Measurements from ENCODE around the gene B3GNT9.

Gene B3GNT9

GRCh38 chr16:67165121-67166078 lies 14.6 kb upstream of the B3GNT9 start:
- Histone ChIP-seq H3K36me3 (ENCODE audit: control insufficient read depth, insufficient read depth, low read length, severe bottlenecking) (no peaks in the 10 kb centered on the region), H3K4me1 (ENCODE audit: control insufficient read depth, insufficient read depth, low read length) (peaks cover 30% of the 10 kb centered on the region), H3K9ac (ENCODE audit: low read length) (peak overlapping the region; percentile 73), H3K4me3 (ENCODE audit: low read length) (peak overlapping the region; percentile 37), H3K9me3 (ENCODE audit: control insufficient read depth, low read length) (no peaks in the 10 kb centered on the region), H3K27me3 (replicated peaks; ENCODE audit: control insufficient read depth, insufficient read depth, low read length) (peaks cover 5% of the 10 kb centered on the region)
- DNase-seq (ENCODE audit: low read depth) = no peak

- H3K4me1 ChIP-seq (ENCODE audit: control insufficient read depth, insufficient read depth, low read length) = peaks cover 24% of the 10 kb centered on the region
- H3K36me3 ChIP-seq (ENCODE audit: control insufficient read depth, insufficient read depth, low read length, severe bottlenecking) = no peaks in the 10 kb centered on the region
- H3K27me3 ChIP-seq (replicated peaks; ENCODE audit: control insufficient read depth, insufficient read depth, low read length) = peaks cover 5% of the 10 kb centered on the region
- peak within 1 kb of the TSS; percentile 37 for H3K4me3 ChIP-seq (ENCODE audit: low read length)
- DNase-seq (ENCODE audit: low read depth) = peak; percentile 48
- peak within 1 kb of the TSS; percentile 73 for H3K9ac ChIP-seq (ENCODE audit: low read length)
- no peaks in the 10 kb centered on the region for H3K9me3 ChIP-seq (ENCODE audit: control insufficient read depth, low read length)
Observed at GRCh38 chr16:67164599-67165061, 13.8 kb upstream of the B3GNT9 start, which contains the start of gene HSF4. Gene HSF4, plus strand, starts transcription at chr16:67164745. Its CDS starts 67 bp downstream, at chr16:67164812.

GRCh38 chr16:67163999-67164558 lies 13.3 kb upstream of the B3GNT9 start:
- peak; percentile 29 for DNase-seq (ENCODE audit: low read depth)
- Histone ChIP-seq H3K27me3 (replicated peaks; ENCODE audit: control insufficient read depth, insufficient read depth, low read length) (peaks cover 5% of the 10 kb centered on the region), H3K36me3 (ENCODE audit: control insufficient read depth, insufficient read depth, low read length, severe bottlenecking) (no peaks in the 10 kb centered on the region), H3K4me1 (ENCODE audit: control insufficient read depth, insufficient read depth, low read length) (peaks cover 19% of the 10 kb centered on the region), H3K9ac (ENCODE audit: low read length) (no peak overlapping the region), H3K4me3 (ENCODE audit: low read length) (peak overlapping the region; percentile 33), H3K9me3 (ENCODE audit: control insufficient read depth, low read length) (no peaks in the 10 kb centered on the region)

GRCh38 chr16:67163164-67163998 lies 12.6 kb upstream of the B3GNT9 start:
- Histone ChIP-seq H3K27me3 (replicated peaks; ENCODE audit: control insufficient read depth, insufficient read depth, low read length) (peaks cover 5% of the 10 kb centered on the region), H3K9ac (ENCODE audit: low read length) (no peak overlapping the region), H3K4me1 (ENCODE audit: control insufficient read depth, insufficient read depth, low read length) (peaks cover 24% of the 10 kb centered on the region), H3K9me3 (ENCODE audit: control insufficient read depth, low read length) (no peaks in the 10 kb centered on the region), H3K36me3 (ENCODE audit: control insufficient read depth, insufficient read depth, low read length, severe bottlenecking) (no peaks in the 10 kb centered on the region), H3K4me3 (ENCODE audit: low read length) (peak overlapping the region; percentile 33)
- peak; percentile 54 for DNase-seq (ENCODE audit: low read depth)

- Histone ChIP-seq H3K4me3 (ENCODE audit: low read length) (no peak overlapping the region), H3K4me1 (ENCODE audit: control insufficient read depth, insufficient read depth, low read length) (peaks cover 24% of the 10 kb centered on the region), H3K9ac (ENCODE audit: low read length) (no peak overlapping the region), H3K36me3 (ENCODE audit: control insufficient read depth, insufficient read depth, low read length, severe bottlenecking) (no peaks in the 10 kb centered on the region), H3K9me3 (ENCODE audit: control insufficient read depth, low read length) (no peaks in the 10 kb centered on the region), H3K27me3 (replicated peaks; ENCODE audit: control insufficient read depth, insufficient read depth, low read length) (peaks cover 5% of the 10 kb centered on the region)
- peak; percentile 35 for DNase-seq (ENCODE audit: low read depth)
Observed at GRCh38 chr16:67162506-67163163, 11.8 kb upstream of the B3GNT9 start.

- Histone ChIP-seq H3K4me3 (ENCODE audit: low read length) (peak overlapping the region; percentile 97), H3K36me3 (ENCODE audit: control insufficient read depth, insufficient read depth, low read length, severe bottlenecking) (no peaks in the 10 kb centered on the region)
Observed at GRCh38 chr16:67161595-67162058, 10.8 kb upstream of the B3GNT9 start.

GRCh38 chr16:67158637-67159600 lies 8.1 kb upstream of the B3GNT9 start:
- Histone ChIP-seq H3K9ac (ENCODE audit: low read length) (peak overlapping the region; percentile 94), H3K9me3 (ENCODE audit: control insufficient read depth, low read length) (no peaks in the 10 kb centered on the region), H3K4me1 (ENCODE audit: control insufficient read depth, insufficient read depth, low read length) (peaks cover 15% of the 10 kb centered on the region), H3K27me3 (replicated peaks; ENCODE audit: control insufficient read depth, insufficient read depth, low read length) (no peaks in the 10 kb centered on the region), H3K4me3 (ENCODE audit: low read length) (peak overlapping the region; percentile 97), H3K36me3 (ENCODE audit: control insufficient read depth, insufficient read depth, low read length, severe bottlenecking) (no peaks in the 10 kb centered on the region)
- peak; percentile 55 for DNase-seq (ENCODE audit: low read depth)

More at GRCh38 chr16:67161595-67162058, 10.8 kb upstream of the B3GNT9 start:
- Histone ChIP-seq H3K9ac (ENCODE audit: low read length) (peak overlapping the region; percentile 94), H3K27me3 (replicated peaks; ENCODE audit: control insufficient read depth, insufficient read depth, low read length) (peaks cover 5% of the 10 kb centered on the region), H3K4me1 (ENCODE audit: control insufficient read depth, insufficient read depth, low read length) (peaks cover 24% of the 10 kb centered on the region), H3K9me3 (ENCODE audit: control insufficient read depth, low read length) (no peaks in the 10 kb centered on the region)
- no peak for DNase-seq (ENCODE audit: low read depth)

- DNase-seq (ENCODE audit: low read depth) = no peak
- Histone ChIP-seq H3K9ac (ENCODE audit: low read length) (no peak overlapping the region), H3K36me3 (ENCODE audit: control insufficient read depth, insufficient read depth, low read length, severe bottlenecking) (no peaks in the 10 kb centered on the region), H3K4me1 (ENCODE audit: control insufficient read depth, insufficient read depth, low read length) (peaks cover 11% of the 10 kb centered on the region), H3K4me3 (ENCODE audit: low read length) (no peak overlapping the region), H3K27me3 (replicated peaks; ENCODE audit: control insufficient read depth, insufficient read depth, low read length) (no peaks in the 10 kb centered on the region), H3K9me3 (ENCODE audit: control insufficient read depth, low read length) (no peaks in the 10 kb centered on the region)
Observed at GRCh38 chr16:67157892-67158635, 7.3 kb upstream of the B3GNT9 start.

GRCh38 chr16:67157106-67157748 lies 6.4 kb upstream of the B3GNT9 start:
- Histone ChIP-seq H3K27me3 (replicated peaks; ENCODE audit: control insufficient read depth, insufficient read depth, low read length) (no peaks in the 10 kb centered on the region), H3K4me3 (ENCODE audit: low read length) (no peak overlapping the region), H3K9ac (ENCODE audit: low read length) (no peak overlapping the region), H3K36me3 (ENCODE audit: control insufficient read depth, insufficient read depth, low read length, severe bottlenecking) (no peaks in the 10 kb centered on the region), H3K9me3 (ENCODE audit: control insufficient read depth, low read length) (no peaks in the 10 kb centered on the region), H3K4me1 (ENCODE audit: control insufficient read depth, insufficient read depth, low read length) (peaks cover 11% of the 10 kb centered on the region)
- no peak for DNase-seq (ENCODE audit: low read depth)
